ENCODE measurements around the gene PARVB. TPM values are rescaled to one million over a fixed set of nuclear protein-coding genes. Genes with fewer than 3 reads are reported as not detected.

The PARVB gene
- total and polyA plus RNA-seq, 2 donors (not counting 3 experiments of a cell fraction or from before 2014, with no cell fraction given) = 155 to 162 TPM

- dilution Hi-C loops (cut with MboI; ENCODE audit: extremely low pct_ligation_motif_present, low sequenced_read_pairs) (no loop called here), intact Hi-C loops (cut with micrococcal nuclease) (no loop called here)
- no peak overlapping the region for H3K4me2 ChIP-seq (ENCODE audit: insufficient read depth, low read length)
Observed at GRCh38 chr22:44125421-44125820, 101.3 kb downstream of the PARVB start.

More at GRCh38 chr22:44125421-44125820, 101.3 kb downstream of the PARVB start:
- Histone ChIP-seq H3K4me1 (ENCODE audit: control insufficient read depth, extremely low read depth, insufficient read depth, low read length) (peaks cover 24% of the 10 kb centered on the region), H3K4me3 (replicated peaks in 1 of 3; ENCODE audit: insufficient read depth in 1 of 3, low read depth in 1 of 3, low read length in 3 of 3) (no peak overlapping the region), H3K27ac (ENCODE audit: insufficient read depth, low read depth, low read length) (no peak overlapping the region), H3K27me3 (ENCODE audit: control insufficient read depth in 2 of 2, insufficient read depth in 2 of 2, low read length in 2 of 2) (no peaks in the 10 kb centered on the region), H3K79me2 (ENCODE audit: control insufficient read depth, insufficient read depth, low read length) (peaks cover 22% of the 10 kb centered on the region), H3K9ac (replicated peaks; ENCODE audit: extremely low read depth, insufficient read depth, low read length) (no peak overlapping the region), H3K9me1 (replicated peaks; ENCODE audit: control insufficient read depth, extremely low read depth, insufficient read depth, low read length) (no peaks in the 10 kb centered on the region), H4K20me1 (replicated peaks; ENCODE audit: control insufficient read depth, extremely low read depth, insufficient read depth, low read length) (peaks cover 3% of the 10 kb centered on the region), H3K36me3 (ENCODE audit: control insufficient read depth in 2 of 2, extremely low read depth in 1 of 2, insufficient read depth in 2 of 2, low read length in 2 of 2) (peaks cover 0 to 2% of the 10 kb centered on the region in 2 experiments), H3K9me3 (replicated peaks; ENCODE audit: control insufficient read depth, insufficient read depth, low read length) (no peaks in the 10 kb centered on the region), H2AFZ (ENCODE audit: low read depth, low read length) (no peak overlapping the region)
- no peak for TF ChIP-seq FOS (IDR thresholded peaks at IDR 0.05; ENCODE audit: borderline replicate concordance, insufficient read depth, low read length)
- no peak for TF ChIP-seq CTCF (IDR thresholded peaks at IDR 0.05; ENCODE audit: extremely low read depth in 1 of 2, insufficient read depth in 1 of 2, low read depth in 1 of 2, low read length in 2 of 2)
- TF ChIP-seq JUN (IDR thresholded peaks at IDR 0.05; ENCODE audit: borderline replicate concordance, insufficient read depth, insufficient read length, low read depth) = no peak
- TF ChIP-seq EZH2 (IDR thresholded peaks at IDR 0.05; ENCODE audit: borderline replicate concordance, low read depth, low read length, severe bottlenecking) = no peak
- TF ChIP-seq MYC (IDR thresholded peaks at IDR 0.05; ENCODE audit: low read depth, low read length) = no peak
- TF ChIP-seq POLR2A (IDR thresholded peaks at IDR 0.05; ENCODE audit: low read depth, low read length) = no peak
- TF ChIP-seq POLR2AphosphoS5 (IDR thresholded peaks at IDR 0.05; ENCODE audit: insufficient read depth, low read depth, low read length) = no peak
- TF ChIP-seq MAX (IDR thresholded peaks at IDR 0.05; ENCODE audit: insufficient read depth, insufficient read length) = no peak
- no peak for TF ChIP-seq GATA2 (IDR thresholded peaks at IDR 0.05; ENCODE audit: insufficient read depth, insufficient read length, low read depth, low read length)
- ChIA-PET POLR2A (no interaction called here), CTCF (no interaction called here)
- FAIRE-seq = no peak
- DNase-seq (ENCODE audit: low read depth, low spot score) = no peak
- no TSS peak for BruUV-seq (replicated peaks)

All from endothelial cell of umbilical vein (primary cell).